ENCODE results near the gene EIF2B5.

The EIF2B5 gene

GRCh38 chr3:184174646-184175492 lies 39.7 kb downstream of the EIF2B5 start, which contains the start of gene AP2M1:
Gene AP2M1 (plus strand): TSS chr3:184174855. CDS start chr3:184176994, 2,139 bp downstream.
- DNase-seq: peak; percentile 100

- DNase-seq: no peak
These were observed 40.3 kb downstream of the EIF2B5 start for GRCh38 chr3:184175506-184175905.

GRCh38 chr3:184175981-184176376 lies 40.8 kb downstream of the EIF2B5 start:
- no peak for DNase-seq

- no peak for DNase-seq
These were observed 41.5 kb downstream of the EIF2B5 start for GRCh38 chr3:184176377-184177330.

- DNase-seq: no peak
These were observed 42.2 kb downstream of the EIF2B5 start for GRCh38 chr3:184177331-184177731.

GRCh38 chr3:184177767-184178306 lies 42.7 kb downstream of the EIF2B5 start:
- no peak for DNase-seq

GRCh38 chr3:184178521-184179138 lies 43.5 kb downstream of the EIF2B5 start:
- DNase-seq: no peak

GRCh38 chr3:184180165-184180564 lies 45.0 kb downstream of the EIF2B5 start:
- DNase-seq: no peak

GRCh38 chr3:184181596-184181995 lies 46.4 kb downstream of the EIF2B5 start:
- no peak for DNase-seq

- DNase-seq: peak; percentile 12
These were observed 48.5 kb downstream of the EIF2B5 start for GRCh38 chr3:184183679-184184078.

GRCh38 chr3:184184546-184185230 lies 49.5 kb downstream of the EIF2B5 start:
- DNase-seq: no peak

GRCh38 chr3:184185461-184186183 lies 50.5 kb downstream of the EIF2B5 start:
- DNase-seq: peak; percentile 100

- no peak for DNase-seq
These were observed 51.2 kb downstream of the EIF2B5 start, which contains the start of gene ABCF3 for GRCh38 chr3:184186184-184186901. Gene ABCF3 (plus strand): TSS chr3:184186199. CDS start chr3:184186208, 9 bp downstream.

- no peak for DNase-seq
These were observed 51.7 kb downstream of the EIF2B5 start for GRCh38 chr3:184186902-184187207.

GRCh38 chr3:184188080-184188479 lies 52.9 kb downstream of the EIF2B5 start:
- DNase-seq: no peak

GRCh38 chr3:184189421-184189820 lies 54.3 kb downstream of the EIF2B5 start:
- DNase-seq: no peak

GRCh38 chr3:184192889-184193288 lies 57.7 kb downstream of the EIF2B5 start:
- DNase-seq: no peak

- DNase-seq: no peak
These were observed 58.9 kb downstream of the EIF2B5 start for GRCh38 chr3:184193991-184194539.

All from NCI-H1105 treated with DMSO at 0.1 percent for 48 hours (cell line).